ENCODE results near the gene ACSM3. TPM values are rescaled to one million over a fixed set of nuclear protein-coding genes. Genes with fewer than 3 reads are reported as not detected.

ACSM3 gene
- total and polyA plus RNA-seq, 10 of the 15 experiments (the other 5 are each of a cell fraction or from before 2014, with no cell fraction given): 4.9 to 21.0 (median 7.0) TPM

DNA sequence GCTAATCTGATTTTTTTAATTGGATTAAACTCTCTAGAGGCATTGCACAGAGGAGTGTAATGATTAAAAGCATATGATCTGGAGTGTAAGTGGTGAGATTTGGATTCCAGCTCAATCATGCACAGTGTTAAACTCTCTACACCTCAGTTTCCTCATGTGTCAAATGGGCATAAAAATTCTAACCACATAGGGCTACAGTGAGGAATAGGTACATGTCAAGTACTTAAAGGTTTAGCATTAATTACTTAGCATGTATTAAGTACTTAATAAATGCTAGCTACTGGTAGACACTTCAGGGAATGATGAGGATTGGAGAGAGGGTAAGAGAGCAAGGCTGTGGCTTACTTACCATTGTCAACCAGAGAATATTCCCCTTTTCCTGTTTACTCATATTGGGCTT is 25.3 kb downstream of the ACSM3 start:
- no TSS peak for BruUV-seq (replicated peaks)
- no peak overlapping the region for H2AFZ ChIP-seq (ENCODE audit: control insufficient read depth, low read depth, low read length)
- ChIA-PET RAD21 (ENCODE audit: unreplicated experiment) (no interaction called here), SMC1A (ENCODE audit: uncharacterized antibody, unreplicated experiment) (interaction anchor here (1.7 kb wide), 1 partner anchor 10 kb away, joined by 7 read pairs; no protein-coding TSS in a partner anchor), POLR2A (interaction anchor here (1.3 kb wide), 1 partner anchor 10 kb away, joined by 4 read pairs; no protein-coding TSS in a partner anchor), CTCF (no interaction called here)
- H3K4me2 ChIP-seq (ENCODE audit: control insufficient read depth, insufficient read depth): no peak overlapping the region
- no peak overlapping the region for H3K4me3 ChIP-seq
- TF ChIP-seq JUND (IDR thresholded peaks at IDR 0.05; ENCODE audit: low read depth, low read length): no peak
- no peak for TF ChIP-seq SIN3A (IDR thresholded peaks at IDR 0.05; ENCODE audit: low read depth, low read length)
- TF ChIP-seq IKZF2 (IDR thresholded peaks at IDR 0.05): no peak
- TF ChIP-seq RFX5 (IDR thresholded peaks at IDR 0.05; ENCODE audit: low read depth, low read length): no peak
- no peak for TF ChIP-seq SMARCA5 (IDR thresholded peaks at IDR 0.05)
- TF ChIP-seq, protein P1, sequence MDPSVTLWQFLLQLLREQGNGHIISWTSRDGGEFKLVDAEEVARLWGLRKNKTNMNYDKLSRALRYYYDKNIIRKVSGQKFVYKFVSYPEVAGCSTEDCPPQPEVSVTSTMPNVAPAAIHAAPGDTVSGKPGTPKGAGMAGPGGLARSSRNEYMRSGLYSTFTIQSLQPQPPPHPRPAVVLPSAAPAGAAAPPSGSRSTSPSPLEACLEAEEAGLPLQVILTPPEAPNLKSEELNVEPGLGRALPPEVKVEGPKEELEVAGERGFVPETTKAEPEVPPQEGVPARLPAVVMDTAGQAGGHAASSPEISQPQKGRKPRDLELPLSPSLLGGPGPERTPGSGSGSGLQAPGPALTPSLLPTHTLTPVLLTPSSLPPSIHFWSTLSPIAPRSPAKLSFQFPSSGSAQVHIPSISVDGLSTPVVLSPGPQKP (IDR thresholded peaks at IDR 0.05; ENCODE audit: low read depth, low read length): no peak
- intact Hi-C loops (cut with micrococcal nuclease; ENCODE audit: unreplicated experiment) (no loop called here), in situ Hi-C loops (cut with MboI) (no loop called here)
- H3K79me2 ChIP-seq (ENCODE audit: control insufficient read depth, insufficient read depth, low read length): no peaks in the 10 kb centered on the region
- no peaks in the 10 kb centered on the region for H3K4me1 ChIP-seq (ENCODE audit: control insufficient read depth, insufficient read depth, low read length)
- H4K20me1 ChIP-seq (ENCODE audit: control insufficient read depth, insufficient read depth): no peaks in the 10 kb centered on the region
- H3K27me3 ChIP-seq (replicated peaks in 1 of 2; ENCODE audit: control insufficient read depth in 2 of 2, insufficient read depth in 2 of 2, low read length in 1 of 2): no peaks in the 10 kb centered on the region
- DNase-seq (ENCODE audit: low read depth, low spot score): no peak
- no peak overlapping the region for H3K9ac ChIP-seq (ENCODE audit: control insufficient read depth, insufficient read depth, low read length)
- H3K36me3 ChIP-seq (ENCODE audit: control insufficient read depth in 2 of 2, insufficient read depth in 2 of 2, low read length in 1 of 2): no peaks in the 10 kb centered on the region
- no peak for FAIRE-seq
- H3K27ac ChIP-seq (ENCODE audit: control insufficient read depth, insufficient read depth): no peak overlapping the region
- ATAC-seq: no peak
- H3K9me3 ChIP-seq (replicated peaks; ENCODE audit: control insufficient read depth, insufficient read depth, low read length): no peaks in the 10 kb centered on the region

DNA sequence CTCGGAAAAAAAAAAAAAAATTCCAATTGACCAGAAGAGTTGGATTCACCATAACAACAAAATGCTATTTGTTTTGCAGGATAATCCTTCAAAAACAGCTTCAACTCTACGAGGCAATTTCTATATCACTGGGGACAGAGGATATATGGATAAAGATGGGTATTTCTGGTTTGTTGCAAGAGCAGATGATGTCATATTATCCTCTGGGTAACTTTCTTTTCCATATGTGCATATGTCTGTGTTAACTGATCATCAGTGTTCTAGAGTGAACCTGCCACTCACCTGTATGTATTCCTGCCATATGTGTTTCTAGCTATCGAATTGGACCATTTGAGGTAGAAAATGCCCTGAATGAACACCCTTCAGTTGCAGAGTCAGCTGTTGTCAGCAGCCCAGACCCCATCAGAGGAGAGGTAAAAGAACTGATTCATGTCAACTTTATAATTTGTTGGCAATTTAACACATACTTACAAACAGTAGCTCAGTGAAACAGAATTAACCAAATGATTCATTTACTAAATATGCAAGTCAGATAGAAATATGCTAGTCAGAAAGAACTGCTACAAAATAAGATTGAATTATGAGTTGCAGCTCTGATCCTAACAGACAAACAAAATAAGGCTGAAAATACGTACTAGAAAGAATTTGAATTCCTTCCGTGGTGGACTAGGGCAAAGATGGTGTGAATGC is 28.3 kb downstream of the ACSM3 start:
- no TSS peak for BruUV-seq (replicated peaks)
- RAD21 ChIA-PET (ENCODE audit: unreplicated experiment): no interaction called here
- CTCF ChIA-PET: interaction anchor here (1.9 kb wide), 1 partner anchor 8 kb away, joined by 7 read pairs; no protein-coding TSS in a partner anchor
- H3K36me3 ChIP-seq (ENCODE audit: control insufficient read depth in 2 of 2, insufficient read depth in 2 of 2, low read length in 1 of 2): no peaks in the 10 kb centered on the region
- no peak overlapping the region for H3K4me3 ChIP-seq
- ATAC-seq: no peak
- no peaks in the 10 kb centered on the region for H4K20me1 ChIP-seq (ENCODE audit: control insufficient read depth, insufficient read depth)
- in situ Hi-C loops (cut with MboI): no loop called here
- no peak overlapping the region for H3K4me2 ChIP-seq (ENCODE audit: control insufficient read depth, insufficient read depth)
- SMC1A ChIA-PET (ENCODE audit: uncharacterized antibody, unreplicated experiment): interaction anchor here (0.6 to 1.3 kb wide), 2 partner anchors 18 to 303 kb away, joined by 3 to 4 read pairs; no protein-coding TSS in a partner anchor
- H3K79me2 ChIP-seq (ENCODE audit: control insufficient read depth, insufficient read depth, low read length): no peaks in the 10 kb centered on the region
- H3K4me1 ChIP-seq (ENCODE audit: control insufficient read depth, insufficient read depth, low read length): no peaks in the 10 kb centered on the region
- POLR2A ChIA-PET: interaction anchor here (1.0 kb wide), 1 partner anchor 12 kb away, joined by 3 read pairs; no protein-coding TSS in a partner anchor
- H3K27ac ChIP-seq (ENCODE audit: control insufficient read depth, insufficient read depth): no peak overlapping the region
- DNase-seq (ENCODE audit: low read depth, low spot score): no peak
- no peak overlapping the region for H2AFZ ChIP-seq (ENCODE audit: control insufficient read depth, low read depth, low read length)
- H3K9me3 ChIP-seq (replicated peaks; ENCODE audit: control insufficient read depth, insufficient read depth, low read length): no peaks in the 10 kb centered on the region
- H3K9ac ChIP-seq (ENCODE audit: control insufficient read depth, insufficient read depth, low read length): no peak overlapping the region
- no peak for FAIRE-seq
- no peaks in the 10 kb centered on the region for H3K27me3 ChIP-seq (replicated peaks in 1 of 2; ENCODE audit: control insufficient read depth in 2 of 2, insufficient read depth in 2 of 2, low read length in 1 of 2)
- intact Hi-C loops (cut with micrococcal nuclease; ENCODE audit: unreplicated experiment): no loop called here
- WGBS (ENCODE audit: insufficient coverage, insufficient replicate concordance, low lambda C conversion rate, missing lambda C conversion rate): 82% methylated on average over 5 of the region's 5 CpGs
- TF ChIP-seq HDAC2 (IDR thresholded peaks at IDR 0.05) (no peak), TCF7 (IDR thresholded peaks at IDR 0.05; ENCODE audit: borderline replicate concordance) (no peak), STAT1 (conservative IDR thresholded peaks at IDR 0.05) (no peak), SRF (IDR thresholded peaks at IDR 0.05; ENCODE audit: low read depth in 2 of 2, low read length in 2 of 2) (no peak), PAX8 (IDR thresholded peaks at IDR 0.05) (no peak), TCF12 (IDR thresholded peaks at IDR 0.05; ENCODE audit: low read depth, low read length) (no peak), NFYB (IDR thresholded peaks at IDR 0.05; ENCODE audit: insufficient read depth, low read depth, low read length) (no peak)
- TF ChIP-seq, protein P2, sequence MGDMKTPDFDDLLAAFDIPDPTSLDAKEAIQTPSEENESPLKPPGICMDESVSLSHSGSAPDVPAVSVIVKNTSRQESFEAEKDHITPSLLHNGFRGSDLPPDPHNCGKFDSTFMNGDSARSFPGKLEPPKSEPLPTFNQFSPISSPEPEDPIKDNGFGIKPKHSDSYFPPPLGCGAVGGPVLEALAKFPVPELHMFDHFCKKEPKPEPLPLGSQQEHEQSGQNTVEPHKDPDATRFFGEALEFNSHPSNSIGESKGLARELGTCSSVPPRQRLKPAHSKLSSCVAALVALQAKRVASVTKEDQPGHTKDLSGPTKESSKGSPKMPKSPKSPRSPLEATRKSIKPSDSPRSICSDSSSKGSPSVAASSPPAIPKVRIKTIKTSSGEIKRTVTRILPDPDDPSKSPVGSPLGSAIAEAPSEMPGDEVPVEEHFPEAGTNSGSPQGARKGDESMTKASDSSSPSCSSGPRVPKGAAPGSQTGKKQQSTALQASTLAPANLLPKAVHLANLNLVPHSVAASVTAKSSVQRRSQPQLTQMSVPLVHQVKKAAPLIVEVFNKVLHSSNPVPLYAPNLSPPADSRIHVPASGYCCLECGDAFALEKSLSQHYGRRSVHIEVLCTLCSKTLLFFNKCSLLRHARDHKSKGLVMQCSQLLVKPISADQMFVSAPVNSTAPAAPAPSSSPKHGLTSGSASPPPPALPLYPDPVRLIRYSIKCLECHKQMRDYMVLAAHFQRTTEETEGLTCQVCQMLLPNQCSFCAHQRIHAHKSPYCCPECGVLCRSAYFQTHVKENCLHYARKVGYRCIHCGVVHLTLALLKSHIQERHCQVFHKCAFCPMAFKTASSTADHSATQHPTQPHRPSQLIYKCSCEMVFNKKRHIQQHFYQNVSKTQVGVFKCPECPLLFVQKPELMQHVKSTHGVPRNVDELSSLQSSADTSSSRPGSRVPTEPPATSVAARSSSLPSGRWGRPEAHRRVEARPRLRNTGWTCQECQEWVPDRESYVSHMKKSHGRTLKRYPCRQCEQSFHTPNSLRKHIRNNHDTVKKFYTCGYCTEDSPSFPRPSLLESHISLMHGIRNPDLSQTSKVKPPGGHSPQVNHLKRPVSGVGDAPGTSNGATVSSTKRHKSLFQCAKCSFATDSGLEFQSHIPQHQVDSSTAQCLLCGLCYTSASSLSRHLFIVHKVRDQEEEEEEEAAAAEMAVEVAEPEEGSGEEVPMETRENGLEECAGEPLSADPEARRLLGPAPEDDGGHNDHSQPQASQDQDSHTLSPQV (IDR thresholded peaks at IDR 0.05): no peak
